Ammon's horn (tissue), 1 donor: Measurements from ENCODE around the gene TSHZ3.

Experiments
- DNase-seq: peaks from one replicate; pipeline ENCODE4 v3.0.0-alpha.2; 2016; ENCODE audit warnings: low spot score

TSHZ3 gene

DNA sequence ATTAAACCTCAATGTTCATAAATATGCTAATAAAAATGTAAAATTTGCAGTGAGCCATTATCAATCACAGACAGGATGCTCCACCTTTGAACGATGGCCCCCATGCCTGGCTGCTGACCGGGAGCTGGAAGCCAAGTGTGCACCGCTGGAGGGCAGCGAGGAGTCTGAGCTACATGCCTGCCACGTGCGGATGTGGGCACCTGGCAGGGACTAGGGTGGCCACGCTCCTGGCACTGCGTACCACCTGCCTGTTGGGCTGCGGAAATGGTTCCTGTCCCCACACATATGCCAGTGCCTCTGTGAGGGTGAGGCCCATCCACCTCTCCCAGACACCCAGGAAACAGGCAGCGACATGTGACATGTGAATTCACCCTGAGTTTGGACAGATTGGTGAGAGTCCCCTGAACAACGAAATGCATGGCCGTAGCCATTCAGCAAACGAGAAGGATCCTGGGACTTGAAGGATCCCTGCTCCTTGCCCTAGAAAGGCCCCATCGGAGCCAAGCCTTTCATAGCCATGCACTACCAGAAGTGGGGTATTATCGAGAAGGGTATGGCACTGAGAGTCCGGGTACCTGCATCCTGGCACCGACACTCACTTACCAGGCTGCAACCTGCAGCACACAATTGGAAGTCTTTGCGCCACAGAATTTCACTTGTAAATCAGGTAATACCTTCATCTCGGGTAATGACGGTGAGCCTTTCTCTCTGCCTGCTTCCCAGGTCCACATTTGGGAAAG, 35.8 kb downstream of the TSHZ3 start:
- no peak for DNase-seq

DNA sequence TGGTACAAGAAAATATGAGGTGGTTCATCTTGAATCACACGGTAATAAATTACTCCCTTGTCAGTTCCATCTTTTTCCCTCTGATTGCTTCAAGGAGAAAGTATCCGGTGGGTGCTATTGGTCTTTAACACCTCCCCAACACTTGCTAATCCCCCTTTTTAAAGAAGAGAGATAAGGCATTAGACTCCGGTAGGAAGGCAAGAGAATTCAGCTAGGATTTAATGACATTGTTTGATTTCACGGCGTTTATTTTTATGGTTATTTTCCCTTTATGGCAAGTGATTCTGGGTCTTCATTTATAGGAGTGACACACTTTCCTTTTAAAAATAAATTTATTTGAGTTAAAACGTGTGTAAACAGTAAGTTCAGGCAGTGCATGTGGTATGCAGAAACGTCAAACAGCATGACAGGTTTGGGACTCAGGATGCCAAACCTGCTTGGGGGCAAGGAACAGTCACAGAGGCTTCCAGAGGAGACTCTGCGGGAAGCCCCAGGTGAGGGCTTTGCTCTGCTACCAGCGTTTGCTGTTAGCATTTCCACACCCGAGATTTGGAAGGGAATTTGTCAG, 36.5 kb downstream of the TSHZ3 start:
- DNase-seq, result no peak

DNA sequence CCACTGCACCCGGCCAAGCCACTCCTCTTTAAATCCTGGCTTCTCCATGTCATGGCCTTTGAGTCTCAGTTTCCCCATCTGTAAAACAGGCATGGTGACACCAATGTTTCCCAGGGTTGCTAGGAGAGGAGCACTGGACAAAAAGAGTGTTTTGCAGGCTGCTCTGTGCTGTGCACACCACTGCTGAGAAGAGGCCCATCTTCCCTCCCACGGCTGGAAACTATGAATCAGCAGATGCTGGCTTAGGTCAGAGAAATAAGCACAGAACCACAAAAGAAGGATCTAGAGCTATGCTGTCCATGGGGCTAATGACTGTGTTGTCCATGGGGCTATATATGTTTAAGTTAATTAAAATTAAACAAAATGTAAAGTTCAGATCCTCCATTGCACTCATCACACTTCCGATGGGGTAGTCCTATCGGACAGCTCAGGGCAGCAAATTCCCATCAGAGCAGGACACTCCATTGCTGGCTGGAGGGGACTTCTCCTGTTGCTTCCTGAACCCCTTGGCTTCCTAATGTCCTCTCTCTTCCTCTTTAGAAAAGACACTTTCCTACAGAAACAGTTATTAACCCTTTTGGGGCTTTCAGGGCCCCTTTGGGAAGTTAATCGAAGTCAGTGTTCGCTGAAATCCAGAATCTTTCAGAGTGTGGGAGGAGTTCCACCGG, 37.1 kb downstream of the TSHZ3 start:
- no peak for DNase-seq

DNA sequence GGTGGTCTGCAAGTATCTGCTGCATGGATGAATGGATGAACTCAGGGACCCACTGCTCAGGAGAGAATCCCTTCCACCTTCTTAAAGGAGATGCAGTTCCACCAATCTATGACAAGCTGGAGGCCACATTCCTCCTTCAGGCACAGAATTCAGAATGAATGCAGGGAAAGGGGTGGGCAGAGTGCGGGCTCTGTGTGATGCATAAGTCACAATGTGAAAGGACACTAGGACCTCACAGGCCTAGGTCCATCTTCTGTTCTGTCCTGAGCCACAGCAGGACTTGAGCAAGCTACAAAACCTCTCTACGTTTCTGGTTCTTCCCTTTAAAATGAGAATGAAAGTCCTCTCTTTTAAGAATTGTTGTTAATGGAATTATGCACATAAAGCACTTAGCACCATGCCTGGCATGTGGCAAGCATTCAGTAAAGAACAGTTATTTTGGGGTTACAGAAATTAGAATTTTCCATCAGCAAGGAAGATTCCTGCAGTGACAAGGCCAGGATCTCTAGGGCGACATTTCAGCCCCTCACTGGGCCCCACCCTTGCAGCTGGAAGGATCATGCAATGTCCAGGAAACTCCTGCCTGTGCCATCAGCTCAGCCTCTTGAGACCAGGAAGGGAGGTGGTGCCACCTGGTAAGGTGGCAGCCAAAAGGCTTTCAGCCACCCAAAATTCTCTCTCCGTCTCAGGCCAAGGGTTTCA, 38.7 kb downstream of the TSHZ3 start:
- DNase-seq, result no peak

DNA sequence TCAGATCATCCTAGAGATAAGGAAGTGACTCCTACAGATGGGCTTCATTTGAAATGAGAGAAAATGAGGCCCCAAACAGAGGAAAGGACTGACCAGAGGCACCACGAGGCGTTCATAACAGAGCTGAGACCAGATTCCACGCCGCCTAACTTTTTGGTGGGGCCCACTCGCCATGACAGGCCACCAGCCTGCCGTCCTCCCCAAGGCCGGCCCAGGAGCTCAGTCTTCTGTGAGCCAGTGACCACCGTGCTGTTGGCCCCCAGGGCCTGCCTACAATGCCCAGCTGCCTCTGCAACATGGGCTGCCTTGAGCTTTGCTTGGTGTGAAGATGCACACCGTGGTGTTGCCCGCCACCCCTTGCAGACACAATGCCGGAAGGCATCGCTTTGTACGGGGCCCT, 40.5 kb downstream of the TSHZ3 start:
- DNase-seq, result no peak

DNA sequence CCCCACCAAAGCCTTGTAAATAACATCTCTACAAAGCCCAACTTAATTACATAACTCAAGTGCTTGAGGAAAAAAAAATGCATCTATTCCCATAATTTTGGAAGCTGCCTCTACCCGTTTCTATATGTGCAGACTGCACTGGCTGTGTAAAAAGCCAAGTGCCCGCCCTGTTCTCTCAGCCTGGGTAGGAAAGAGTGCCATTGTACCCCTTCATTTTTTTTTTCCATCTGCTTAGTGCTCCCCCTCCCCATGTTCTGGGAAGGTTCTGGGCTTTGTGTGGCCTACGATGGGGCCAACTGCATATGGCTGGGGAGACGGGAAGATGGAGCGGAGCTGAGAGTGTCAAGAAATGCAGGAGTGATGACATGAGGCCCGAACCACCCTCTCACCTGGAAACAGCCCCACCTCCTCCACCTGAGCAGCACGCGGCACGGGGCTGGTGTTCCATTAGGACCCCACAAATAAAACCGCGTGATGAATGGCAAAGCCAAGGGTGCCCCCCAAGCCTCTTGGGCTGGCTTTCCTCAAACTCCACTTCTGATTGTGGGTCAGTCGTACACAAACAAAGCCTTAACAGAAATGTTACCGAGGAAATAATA, 42.1 kb downstream of the TSHZ3 start:
- DNase-seq, result no peak

DNA sequence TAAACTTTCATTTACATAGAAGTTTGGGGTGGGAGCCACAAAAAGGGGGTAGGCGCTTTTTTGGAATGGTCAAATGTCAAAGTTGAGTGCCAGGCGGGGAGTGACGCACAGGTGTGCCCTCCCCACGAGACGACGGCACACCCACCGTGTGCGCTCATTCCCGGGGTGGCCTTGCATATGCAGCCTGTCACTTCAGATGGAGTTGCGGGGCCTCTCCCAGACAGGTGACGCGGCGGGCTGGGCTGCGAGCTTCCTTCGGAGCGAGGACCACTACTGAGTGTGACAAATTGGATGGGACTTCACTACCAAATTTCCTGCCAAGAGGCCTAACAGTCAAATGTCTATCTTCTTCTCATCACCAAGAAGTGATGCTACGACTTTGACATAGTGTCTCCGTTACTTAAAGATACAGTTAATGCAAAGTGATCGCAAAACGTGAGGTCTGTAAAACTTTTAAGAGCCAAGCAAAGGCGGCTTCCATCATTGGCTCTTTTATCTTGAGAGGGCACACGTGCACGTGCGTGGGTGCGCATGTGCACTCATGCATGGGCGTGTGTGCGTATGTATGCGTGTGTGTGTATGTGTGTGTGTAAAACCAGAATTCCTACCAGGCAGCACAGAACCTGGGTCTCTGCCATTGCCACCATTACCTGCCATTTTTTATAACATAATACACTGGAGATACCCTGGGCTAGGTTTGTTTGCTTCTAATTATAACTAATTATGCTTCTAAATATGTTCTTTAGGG, 43.1 kb downstream of the TSHZ3 start:
- DNase-seq, result no peak

DNA sequence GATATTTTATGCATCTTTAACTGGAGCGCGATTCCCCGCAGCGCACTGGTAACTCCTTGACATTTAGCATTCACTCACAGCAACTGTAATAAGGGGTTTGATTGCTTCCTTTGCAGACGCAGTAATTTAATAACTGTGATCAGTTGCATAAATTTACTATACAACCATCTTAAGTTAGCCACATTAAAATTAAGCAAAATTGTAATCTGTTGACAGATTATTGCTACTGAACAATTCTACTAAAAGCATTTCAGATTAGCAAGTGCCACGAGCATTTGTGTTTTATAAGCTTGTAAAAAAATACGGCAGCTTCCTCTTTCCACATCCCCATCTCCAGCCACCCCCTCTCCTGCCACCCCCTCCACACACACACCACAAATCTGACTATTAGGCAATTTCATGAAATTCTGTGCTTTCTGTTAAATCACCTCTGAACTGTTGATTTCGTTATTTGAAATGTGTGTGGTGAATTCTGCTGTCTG, 44.4 kb downstream of the TSHZ3 start:
- DNase-seq, result no peak

DNA sequence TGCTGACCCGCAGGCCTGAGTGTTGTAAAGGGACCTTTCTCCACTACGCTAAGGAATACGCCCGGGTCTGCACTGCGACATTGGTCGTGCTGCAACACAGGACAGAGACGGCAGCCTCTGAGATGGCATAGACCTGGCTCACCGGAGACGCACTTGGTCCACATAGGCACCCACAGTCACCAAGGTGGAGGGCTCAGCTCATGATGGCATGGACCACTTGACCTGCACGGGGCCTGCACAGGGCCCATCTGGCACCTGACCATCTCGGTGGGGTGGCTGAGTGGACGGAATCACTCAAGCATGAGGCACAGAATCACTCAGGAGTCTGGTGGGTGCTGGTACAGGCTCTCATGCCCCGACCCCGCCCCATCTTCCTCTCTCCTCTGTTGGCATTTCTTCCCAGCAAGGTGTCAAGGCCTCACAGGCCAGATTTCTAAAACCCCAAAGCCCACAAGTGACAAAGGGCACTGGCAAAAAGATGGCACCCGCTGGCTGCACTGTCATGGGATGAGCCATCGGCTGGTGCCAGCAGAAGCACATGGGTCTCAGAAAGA, 45.9 kb downstream of the TSHZ3 start:
- DNase-seq, result no peak

DNA sequence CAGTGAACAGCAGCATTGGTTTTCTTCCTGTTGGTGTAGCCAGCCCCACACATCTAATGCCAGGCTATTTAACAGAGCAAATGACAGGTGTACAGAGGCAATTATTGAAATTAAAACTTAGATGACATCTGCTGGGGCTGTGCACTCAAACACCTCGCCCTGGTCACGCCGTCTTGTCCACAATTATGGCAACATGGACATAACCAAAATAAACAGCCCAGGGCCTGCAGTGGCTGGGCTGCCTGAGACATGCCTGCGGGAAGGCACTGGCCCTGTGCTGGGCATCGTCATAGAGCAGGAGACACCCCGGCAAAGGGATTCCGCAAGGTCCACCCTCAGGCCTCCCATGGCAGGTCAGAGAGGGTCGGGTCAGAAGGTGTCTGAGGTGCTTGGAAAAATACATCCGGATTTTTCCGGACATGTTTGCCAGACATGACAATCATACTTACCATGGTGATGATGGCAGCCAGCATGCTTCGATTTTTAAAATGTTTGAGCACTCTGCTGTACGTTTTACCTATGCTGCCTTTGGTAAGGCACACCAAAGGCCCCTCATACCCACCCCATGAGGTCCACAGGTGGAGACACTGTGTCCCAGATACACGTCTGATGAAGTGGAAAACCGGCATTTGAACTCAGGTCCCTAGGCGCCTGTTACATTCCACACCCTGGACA, 47.8 kb downstream of the TSHZ3 start:
- no peak for DNase-seq

DNA sequence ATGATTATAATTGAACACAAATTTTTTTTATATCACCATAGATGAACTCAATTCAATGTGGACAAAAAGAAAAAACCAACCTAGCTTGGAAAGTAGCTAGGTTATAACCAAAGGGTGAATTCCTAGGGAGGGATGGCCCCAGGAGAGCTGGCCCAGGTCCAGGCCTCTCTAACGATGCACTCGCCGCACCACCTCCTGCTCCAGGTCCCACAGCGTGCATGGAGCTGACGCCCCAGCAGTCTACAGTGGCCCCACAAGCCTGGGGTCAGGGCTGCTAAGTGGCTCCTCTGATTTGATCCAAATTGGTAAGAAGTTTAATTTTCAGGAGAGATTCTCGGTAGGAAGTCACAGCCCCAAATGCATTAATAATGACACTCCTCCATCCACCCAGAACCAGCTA, 48.8 kb downstream of the TSHZ3 start:
- no peak for DNase-seq

DNA sequence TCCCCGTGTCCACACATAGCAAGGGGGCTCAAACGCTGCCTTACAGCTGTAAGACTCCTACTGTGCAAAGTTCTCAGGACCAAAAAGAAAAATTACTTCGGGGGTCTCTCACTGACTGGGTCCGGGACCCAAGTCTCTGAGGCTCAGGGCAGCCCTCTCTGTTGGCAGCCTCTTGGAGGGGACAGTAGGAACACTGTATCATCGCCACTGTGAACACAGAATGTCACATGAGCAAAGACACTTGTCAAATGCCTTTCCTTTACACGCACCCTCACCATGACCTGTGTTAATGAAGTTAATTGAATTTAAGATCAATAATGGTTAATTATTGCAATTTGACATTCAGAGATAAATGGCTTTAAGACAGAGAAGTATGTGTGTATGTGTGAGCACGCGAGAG, 49.6 kb downstream of the TSHZ3 start:
- DNase-seq, result no peak

DNA sequence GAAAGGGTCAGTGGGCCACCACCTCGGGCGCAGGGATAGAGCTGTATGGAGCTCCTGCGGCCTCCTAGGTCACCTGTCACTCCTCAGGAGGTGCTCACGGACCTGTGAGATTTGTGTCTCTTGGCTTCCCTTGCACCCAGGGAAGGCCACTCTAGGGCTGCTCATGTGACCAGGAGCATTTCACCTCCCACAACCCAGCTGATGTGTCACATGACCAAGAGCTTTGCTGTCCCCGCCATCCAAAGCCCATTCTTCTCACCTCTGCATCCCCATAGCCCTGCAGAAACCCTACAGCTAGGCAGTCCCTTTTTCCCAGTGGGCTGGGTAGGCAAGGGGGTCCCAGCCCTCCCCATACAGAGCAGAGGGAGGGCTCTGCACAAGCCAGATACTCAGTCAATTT, 51.2 kb downstream of the TSHZ3 start:
- no peak for DNase-seq

DNA sequence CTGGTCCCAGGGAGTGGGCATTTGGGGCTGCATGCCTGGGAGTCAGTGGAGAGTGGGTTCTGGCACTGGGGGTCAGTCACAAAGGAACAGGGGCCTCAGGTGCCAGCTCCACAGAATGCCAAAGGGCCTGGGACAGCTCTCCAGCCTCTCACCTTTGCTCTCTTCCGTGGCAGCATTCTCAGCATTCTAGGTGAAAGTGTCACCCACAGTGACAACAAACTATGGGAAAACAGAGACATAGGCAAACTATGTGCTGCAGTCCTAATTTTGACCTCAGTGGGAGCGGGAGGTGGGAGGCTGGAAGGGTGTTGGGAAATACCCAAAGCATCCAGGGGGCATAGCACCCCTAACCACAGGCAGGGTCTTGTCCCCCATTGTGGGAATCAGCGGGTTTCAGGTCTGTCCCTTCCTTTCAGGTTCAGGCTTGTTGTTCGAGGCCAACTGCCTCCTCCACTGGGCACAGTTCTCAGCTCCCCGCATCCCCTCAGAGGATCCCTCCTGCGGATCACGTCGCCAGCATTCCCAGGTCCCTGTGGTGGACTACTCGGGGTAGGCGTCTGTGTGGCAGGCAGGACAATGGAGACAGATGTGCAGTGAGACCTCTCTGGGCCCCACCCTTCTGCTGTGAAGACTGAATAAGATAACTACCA, 52.4 kb downstream of the TSHZ3 start:
- no peak for DNase-seq

DNA sequence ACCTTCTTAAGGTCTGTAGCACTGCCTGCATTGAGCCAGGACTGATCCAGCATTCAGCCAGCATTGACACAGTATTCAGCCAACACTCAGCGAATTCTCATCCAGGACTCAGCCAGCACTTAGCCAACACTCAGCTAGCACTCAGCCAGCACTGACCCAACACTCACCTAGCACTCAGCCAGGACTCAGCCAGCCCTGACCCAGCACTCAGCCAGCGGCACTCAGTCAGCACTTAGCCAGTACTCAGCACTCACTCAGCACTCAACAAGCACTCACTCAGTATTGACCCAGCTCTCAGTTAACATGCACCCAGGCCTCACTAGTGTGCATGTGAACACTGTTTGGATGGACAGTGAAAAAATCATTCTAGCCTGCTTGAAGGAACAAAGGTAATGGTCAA, 55.0 kb downstream of the TSHZ3 start:
- DNase-seq, result no peak

DNA sequence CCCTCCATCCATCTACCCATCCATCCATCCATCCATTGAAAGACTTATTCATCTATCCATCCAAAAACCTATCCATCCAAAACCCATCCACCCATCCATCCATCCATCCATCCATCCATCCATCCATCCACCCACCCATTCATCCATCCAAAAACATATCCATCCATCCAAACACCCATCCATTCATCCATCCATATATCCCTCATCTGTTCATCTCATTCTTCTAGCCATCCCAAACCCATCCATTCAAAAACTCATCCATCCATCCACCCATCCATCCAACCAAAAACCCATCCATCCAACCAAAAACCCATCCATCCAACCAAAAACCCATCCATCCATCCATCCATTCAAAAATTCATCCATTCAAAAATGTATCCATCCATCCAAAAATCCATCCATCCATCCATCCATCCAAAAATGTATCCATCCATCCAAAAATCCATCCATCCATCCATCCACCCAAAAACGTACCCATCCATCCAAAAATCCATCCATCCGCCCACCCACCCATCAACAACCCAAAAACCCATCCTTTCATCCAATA, 56.5 kb downstream of the TSHZ3 start:
- DNase-seq, result no peak

DNA sequence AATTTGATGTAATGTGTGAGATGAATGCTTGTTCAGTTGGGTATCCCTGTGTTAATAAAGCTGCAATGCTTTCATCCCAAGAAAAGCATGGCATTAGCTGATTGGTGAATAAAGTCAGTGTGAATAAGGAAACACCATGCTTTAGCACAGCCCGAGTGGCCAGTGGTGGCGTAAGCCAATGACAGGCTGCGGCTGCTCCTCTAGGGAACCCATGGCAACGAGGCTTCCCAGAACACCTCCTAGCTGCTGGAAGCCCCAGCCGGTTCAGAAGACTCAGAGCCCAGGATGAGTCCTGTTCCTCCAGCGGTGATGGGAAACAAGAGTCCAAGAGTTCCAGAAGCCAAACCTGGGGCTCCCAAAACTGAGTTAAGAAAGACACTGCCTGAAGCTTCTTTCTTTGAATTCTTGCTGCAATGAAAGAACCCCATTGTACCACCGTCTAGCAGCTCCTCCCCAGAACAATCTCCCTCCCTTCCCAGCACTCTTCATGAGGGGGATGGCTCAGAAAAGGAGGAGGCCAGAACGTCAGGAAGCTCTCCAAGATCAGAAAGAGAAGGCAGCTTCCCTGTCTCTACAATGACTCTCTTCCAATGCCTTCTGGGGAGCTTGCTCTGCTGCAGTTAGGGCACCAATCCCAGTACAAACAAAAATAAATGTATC, 58.2 kb downstream of the TSHZ3 start:
- peak; percentile 43 for DNase-seq

DNA sequence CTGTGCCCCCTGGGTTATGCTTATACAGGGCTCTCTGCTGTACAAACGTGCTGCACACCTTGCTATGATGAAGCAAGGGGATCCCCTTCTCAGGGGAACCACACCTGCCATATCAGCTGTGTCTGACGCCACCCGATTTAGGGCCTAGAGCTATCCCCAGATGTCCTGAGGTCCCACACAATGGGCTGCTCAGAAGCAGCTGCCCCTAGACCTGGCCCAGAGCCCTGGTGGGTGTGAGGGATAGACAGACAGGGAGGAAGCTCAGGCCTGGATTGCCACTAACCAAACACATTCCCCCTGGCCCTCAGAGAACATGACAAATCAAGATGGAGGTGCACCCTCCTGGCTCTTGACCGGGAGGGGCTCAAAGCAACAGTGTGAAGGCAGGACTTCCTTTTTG, 59.3 kb downstream of the TSHZ3 start:
- DNase-seq, result no peak

DNA sequence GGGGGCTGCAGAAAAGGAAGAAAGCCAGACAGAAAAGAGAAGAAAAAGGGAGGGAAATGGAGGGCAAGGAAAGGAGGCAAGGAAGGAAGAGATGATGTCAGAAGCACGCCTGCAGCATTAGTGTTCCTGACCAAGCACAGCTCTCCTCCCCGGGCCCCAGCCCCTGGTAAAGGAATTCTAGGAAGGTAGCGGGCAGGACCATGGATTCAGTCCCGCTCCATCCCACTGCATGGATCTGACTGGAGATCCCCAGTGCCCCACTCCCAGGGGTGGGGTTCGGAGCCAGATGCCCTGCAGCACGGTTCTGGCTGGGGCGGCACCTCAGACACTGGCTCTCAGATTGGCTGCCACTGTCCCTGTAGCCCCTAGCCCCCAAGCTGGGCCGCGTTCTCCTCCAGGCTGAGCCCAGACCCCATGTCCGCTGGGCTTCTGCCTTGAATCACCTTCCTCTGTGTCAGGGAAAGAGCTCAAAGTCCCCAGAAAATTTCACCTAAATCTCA, 59.8 kb downstream of the TSHZ3 start:
- no peak for DNase-seq
